ENCODE results near the gene ZNF770.

The ZNF770 gene, protein sequence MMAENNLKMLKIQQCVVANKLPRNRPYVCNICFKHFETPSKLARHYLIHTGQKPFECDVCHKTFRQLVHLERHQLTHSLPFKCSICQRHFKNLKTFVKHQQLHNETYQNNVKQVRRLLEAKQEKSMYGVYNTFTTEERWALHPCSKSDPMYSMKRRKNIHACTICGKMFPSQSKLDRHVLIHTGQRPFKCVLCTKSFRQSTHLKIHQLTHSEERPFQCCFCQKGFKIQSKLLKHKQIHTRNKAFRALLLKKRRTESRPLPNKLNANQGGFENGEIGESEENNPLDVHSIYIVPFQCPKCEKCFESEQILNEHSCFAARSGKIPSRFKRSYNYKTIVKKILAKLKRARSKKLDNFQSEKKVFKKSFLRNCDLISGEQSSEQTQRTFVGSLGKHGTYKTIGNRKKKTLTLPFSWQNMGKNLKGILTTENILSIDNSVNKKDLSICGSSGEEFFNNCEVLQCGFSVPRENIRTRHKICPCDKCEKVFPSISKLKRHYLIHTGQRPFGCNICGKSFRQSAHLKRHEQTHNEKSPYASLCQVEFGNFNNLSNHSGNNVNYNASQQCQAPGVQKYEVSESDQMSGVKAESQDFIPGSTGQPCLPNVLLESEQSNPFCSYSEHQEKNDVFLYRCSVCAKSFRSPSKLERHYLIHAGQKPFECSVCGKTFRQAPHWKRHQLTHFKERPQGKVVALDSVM

DNA sequence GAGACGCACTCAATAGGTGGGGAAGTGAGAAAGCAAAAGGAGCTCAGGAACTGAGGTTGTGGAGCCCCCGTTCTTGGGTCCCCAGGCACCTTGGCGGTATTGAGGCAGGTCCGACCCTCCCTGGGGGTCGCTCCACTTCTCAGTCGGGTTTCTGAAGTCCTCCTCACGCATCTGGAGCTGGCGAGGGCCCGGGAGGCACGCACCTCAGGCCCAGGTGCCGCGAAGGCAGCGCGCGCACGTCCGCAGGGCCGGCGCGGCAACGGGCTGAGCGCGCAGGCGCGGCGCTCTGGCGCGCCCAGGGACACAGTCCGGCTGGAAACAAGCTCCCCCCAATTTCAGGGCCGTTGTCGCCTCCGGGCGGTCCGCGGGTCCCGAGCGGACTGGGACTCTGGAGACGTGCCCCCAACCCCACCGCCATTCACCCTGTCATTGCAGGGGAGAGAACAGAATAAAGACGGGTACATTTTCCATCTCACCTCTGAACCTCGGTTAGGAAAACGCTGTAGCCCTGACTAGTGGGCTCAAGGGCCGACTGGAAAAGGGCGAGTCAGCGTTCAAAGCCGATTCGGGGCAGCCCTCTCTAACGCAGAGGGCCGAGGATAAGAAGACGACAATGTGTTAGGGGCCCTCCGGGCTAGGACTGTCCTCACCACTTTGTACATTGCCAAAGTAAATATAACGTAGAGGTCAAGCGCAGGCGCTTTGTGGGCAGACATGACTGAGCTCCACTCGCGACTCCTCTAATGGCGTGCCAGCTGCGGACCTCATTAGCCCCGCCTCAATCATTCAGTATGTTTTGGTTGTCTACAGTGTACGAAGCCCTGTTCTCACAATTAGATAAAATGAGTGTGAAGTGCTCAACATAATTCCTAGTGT, at the start of gene ZNF770:
ZNF770 (minus strand) TSS at position 261 of the 876 bp plus-strand sequence. CDS start 4,853 bp downstream, outside the sequence.
- peak; percentile 81 for DNase-seq

DNA sequence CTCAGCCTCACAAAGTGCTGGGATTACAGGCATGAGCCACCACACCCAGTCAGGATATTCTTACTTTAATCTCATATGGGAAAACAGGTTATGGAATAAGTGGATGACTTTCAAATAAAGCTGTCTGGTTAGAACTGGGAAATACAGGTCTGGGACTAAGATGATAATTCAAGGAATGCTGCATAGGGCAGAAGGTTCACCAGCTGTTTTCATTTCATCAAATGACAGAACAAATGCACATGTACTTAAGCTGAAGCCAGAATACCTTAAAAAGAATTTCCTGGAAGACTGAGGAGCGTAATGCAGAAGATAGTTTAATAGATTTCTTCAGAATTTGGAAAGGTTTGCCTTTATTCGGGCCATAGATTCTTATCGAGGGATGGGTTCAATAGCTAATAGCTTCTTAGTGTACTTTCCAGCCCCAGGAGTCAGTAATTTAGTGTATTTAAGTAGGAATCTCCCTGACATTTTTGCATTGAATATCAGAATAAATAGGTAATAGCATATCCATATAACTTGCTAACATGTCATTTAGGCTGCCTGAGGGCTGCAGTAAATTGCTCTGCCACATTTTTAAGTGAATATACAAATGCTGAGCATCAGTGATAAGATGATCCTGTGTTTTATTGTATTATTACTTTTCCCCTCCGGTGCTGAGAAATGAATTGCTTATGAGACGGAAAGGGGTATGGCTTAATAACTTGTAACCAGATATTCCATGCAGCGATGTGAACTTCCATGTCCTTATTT, 40.3 kb upstream of the ZNF770 start:
- no peak for DNase-seq

DNA sequence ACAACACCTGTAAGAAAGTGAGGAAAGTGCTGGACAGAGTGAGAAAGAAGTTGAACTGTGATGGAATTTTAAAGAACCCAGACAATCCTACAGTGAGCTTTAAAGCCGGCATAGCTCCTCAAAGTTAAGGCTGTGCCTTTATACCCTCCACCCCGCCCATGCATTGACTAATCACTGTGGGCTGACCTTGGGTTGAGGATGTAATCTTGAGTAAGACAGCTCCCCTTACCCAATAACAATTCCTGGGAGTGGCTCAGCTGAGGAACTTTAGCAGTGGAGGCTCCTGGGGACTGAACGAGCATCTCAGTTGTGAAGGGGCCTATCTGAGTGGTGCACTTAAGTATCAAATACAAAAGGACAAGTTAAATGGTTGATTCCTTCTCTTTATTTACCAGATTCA, 35.7 kb upstream of the ZNF770 start:
- DNase-seq = no peak

DNA sequence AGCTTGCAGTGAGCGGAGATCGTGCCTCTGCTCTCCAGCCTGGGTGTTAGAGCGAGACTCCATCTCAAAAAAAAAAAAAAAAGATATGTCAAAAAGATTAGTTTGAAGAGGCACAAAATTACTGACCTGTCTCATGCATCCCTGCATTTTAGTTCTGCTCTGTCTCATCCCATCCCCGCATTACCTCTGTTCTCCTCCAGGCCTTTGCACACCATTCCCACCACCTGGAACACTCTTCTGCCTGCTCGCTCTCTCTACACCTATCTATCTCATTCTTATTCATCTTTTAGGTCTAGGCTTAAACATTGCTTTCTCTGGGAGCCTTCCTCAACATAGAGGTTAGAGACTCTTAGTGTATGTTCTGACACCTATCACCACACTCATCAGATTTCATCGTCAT, 32.9 kb upstream of the ZNF770 start:
- DNase-seq = no peak

DNA sequence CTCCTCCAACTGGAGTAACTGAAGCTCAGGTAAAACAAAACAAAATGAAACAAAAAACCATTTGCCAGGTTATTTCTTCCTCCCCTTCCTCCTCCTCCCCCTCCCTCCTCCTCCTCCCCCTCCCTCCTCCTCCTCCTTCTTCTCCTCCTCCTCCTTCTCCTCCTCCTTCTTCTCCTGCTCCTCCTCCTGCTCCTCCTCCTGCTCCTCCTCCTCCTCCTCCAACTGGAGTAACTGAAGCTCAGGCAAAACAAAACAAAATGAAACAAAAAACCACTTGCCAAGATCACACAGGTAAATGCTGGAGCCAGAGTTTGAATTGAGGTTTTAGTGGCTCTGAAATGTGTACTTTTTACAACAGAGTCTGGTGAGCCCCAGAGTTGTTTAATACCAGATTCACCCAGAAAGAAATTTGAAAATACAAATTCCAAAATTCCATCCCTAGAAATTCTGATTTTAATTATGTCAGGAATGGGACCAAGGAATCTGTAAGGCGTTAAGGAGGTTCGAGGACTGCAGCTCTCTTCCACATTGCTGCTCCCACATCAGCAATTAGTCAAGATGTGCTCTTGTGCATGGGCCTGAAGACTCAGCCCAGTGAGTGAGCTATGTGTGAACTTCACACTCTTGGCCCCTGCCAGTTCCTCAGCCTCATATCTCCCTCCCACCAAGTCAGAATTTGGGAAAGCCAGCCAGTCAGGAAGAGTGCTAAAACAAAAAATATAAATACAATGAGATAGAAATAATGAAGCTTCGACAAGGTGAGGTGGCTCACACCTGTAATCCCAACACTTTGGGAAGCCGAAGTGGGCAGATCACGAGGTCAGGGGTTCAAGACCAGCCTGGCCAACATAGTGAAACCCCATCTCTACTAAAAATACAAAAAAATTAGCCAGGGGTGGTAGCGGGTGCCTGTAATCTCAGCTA, 31.6 kb upstream of the ZNF770 start:
- no peak for DNase-seq

DNA sequence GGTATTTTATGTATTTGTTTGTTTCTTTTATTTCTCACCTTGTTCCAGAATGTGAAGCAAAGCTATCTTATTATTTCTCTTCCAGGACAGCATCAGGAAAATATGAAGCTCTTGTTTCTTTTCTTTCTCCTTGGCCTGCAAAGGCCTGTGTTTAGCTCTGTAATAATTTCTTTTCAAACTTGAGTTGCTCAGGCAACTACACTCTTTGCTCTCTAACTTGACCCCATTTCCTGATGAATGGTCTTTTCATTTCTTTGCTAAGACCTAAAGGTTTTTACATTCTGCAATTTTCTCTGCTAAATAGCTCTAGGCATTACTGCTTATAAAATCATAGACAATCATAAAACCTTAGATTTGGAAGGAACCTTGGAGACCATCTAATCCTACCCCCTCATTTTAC, 26.2 kb upstream of the ZNF770 start:
- no peak for DNase-seq

DNA sequence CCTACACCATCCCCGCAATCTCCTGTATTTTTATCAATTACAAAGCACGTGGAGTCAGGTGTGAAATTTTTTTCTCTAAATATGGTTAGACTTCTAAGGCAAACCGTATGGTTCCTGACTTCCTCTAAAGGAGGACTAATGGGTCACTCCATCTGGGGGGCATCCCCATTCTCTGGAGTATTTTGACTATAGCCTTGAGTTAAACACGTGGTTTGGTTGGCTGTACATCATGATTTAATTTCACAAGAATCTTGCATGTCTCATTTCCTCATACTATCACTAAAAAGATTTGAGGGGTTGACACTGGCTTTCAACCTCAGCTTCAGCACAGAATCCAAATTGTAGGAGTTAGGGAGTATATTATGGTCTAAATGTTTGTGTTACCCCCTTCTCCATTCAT, 25.3 kb upstream of the ZNF770 start:
- no peak for DNase-seq

DNA sequence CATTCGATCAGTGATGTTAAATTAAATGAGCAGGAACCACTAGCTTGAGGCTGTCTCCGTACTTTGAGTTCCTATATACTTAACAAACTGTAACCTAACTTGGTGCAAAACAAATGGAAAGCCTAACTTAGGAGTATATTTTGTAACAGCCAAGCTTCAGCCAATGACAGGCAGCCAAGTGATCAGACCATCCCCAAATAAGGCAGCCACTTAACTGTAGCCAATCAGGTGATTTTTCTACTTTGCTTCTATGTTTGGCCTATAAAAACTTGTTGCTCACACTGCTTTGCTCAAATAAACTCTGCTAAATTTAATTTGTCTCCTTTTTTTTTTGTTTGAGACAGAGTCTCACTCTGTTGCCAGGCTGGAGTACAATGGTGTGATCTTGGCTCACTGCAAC, 19.3 kb upstream of the ZNF770 start:
- DNase-seq = no peak

DNA sequence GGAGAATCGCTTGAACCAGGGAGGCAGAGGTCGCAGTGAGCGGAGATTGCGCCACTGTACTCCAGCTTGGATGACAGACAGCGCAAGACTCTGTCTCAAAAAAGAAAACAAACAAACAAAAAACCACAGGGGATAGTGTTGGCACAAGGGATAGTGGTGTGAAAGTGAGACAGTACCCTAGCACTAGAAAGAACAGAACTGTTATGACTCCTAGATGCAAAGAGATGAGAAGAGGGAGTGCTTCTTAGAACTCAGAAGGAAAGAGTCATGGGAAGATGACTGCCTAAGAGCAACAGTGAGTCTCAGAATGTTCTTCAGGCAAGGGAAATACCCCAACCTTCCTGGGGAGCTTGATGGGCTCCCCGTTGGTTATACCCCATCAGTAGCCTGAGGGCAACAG, 17.8 kb upstream of the ZNF770 start:
- no peak for DNase-seq

DNA sequence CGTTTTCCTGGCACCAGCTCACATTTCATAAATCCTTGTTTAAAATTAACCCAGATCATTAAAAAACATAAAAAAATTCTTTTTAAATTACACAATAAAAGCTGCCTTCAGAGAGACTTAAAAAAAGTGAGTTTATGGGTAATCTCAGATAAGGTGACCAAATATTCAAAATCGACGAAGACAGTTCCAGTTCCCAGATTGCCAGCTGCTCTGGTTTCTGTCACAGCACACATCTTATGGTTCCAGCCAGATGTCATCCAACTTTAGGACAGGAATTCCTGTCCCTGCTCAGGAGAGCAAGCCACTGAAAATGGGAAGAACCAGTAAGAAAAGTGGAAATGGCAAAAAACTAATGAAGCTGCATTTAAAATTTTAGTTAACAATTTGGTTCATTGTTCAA, 15.8 kb upstream of the ZNF770 start:
- DNase-seq = no peak

DNA sequence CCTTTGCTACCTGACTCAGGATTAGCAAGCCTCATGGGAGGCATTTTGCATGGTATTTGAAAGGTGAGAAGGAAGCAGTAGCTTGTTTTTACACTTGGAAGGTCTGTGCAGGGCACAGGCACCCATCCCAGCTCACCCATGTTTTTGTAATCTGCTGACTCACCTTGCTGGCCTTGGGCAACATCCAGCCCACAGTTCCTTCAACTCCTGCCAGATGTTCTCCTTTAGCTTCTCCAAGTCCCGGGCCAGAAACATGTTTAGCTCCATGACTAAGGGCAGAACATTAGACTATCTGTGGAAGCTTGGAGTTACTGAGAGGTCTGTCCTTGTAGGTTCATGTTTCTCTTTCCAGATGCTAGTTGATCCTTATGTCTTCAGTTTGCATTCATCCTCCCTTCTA, 12.4 kb upstream of the ZNF770 start:
- no peak for DNase-seq

DNA sequence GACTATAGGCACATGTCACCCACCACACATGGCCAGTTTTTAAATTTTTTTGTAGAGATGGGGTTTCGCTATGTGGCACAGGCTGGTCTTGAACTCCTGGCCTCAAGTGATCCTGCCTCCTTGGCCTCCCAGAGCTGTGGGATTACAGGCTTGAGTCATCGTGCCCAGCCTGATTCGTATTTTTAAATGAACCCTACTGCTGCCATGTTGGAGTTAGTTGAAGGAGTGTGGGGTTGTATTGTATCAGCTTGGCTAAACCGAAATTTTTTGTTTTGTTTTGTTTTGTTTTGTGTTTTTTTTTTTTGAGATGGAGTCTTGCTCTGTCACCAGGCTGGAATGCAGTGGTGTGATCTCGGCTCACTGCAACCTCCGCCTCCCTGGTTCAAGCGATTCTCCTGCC, 11.8 kb upstream of the ZNF770 start:
- DNase-seq = no peak

DNA sequence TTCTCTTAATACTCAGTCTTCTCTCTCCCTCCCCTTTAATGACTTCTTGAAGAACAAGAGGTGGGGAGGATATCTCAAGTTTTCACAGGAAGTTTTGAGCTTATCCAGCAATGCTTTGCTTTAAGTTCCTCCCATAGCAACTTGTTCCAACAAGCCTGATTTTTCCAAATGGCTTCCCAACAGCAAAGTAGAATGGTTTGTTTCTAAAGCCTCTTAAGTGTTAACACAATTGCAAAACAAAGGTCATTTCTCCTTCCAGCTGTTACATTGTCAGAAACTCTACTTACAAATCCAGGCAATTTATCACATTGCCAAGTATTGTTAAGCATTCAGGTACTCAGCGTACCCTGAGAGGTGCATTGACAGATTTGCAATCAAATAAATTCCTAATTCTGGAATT, 6.8 kb upstream of the ZNF770 start:
- DNase-seq = no peak

DNA sequence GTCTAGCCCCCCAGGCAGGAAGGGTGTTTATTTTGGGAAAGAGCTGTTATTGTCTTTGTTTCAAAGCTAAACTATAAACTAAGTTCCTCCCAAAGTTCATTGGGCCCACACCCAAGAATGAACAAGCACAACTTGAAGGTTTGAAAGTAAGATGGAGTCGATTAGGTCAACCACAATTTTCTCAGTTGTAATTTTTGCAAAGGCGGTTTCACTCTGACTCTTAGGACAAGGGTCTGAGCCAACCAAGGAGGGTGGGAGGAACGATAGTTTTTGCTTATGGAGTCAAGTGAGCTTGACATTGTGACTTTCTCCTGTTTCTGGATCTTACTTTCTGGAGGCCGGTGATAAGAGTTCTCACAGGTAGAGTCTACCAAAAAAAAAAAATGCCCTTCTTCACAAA, 5.8 kb upstream of the ZNF770 start:
- peak; percentile 44 for DNase-seq

DNA sequence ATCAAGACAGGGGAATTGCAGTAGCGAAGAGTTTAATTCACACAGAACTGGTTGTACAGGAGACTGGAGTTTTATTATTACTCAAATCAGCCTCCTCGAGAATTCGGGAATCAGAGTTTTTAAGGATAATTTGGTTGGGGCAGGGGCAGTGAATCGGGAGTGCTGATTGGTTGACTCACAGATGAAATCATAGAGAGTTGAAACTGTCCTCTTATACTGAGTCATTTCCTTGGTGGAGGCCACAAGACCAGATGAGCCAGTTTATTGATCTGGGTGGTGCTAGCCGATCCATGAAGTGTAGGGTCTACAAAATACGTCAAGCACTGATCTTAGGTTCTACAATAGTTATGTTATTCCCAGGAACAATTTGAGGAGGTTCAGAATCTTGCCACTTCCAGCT, 5.3 kb upstream of the ZNF770 start:
- peak; percentile 15 for DNase-seq

DNA sequence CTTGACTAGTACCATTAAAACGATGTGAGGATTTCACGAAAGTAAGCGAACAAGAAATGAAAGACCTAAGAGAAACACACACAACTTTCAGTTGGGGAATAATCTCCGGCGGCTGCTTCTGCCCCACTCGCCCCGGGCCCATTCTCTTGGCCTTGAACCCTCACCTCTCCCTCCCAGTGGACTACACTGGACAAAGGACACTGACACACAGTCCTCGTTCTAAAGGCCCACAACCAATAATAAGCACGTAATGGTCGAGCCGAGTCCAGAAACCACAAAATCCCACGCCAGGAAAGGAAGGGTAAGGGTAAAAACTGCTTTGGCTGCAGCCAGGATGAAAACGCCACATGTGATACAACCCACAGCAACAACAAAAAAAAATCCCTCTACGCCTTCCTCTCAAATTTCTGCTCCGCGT, 469 bp downstream of the ZNF770 start:
- no peak for DNase-seq

DNA sequence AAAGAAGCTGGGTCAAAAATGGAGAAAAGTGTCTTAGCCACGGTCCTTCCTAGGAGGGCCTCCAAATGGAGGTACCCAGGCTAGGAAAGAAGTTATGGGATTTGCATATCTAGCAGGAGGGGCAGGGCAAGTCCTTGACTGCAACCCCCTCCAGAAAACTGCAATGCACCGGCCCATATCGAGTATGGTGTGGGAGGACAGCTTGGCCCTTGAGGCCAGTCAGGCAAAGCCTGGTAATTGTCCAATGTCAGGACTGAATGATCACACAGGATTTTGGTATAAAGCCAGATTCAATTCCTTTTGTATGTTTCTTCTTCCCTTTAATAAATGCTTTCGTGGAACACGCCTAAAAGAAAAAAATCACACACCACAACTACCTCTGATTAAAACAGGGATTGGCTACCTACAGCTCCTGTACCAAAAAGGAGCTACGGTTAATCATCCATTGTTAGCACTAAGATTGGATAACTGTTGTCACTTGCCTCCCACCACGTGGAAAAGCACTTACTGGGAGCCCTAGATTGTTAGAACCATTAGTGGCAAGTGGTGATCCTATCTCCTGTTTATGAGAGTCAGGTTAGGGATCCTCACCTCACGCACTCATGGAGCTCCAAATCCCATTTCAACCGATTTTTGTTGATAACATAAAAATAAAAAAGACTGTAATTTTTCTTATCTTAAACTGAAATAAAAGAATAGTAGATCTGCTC, 1.2 kb downstream of the ZNF770 start:
- DNase-seq = no peak

DNA sequence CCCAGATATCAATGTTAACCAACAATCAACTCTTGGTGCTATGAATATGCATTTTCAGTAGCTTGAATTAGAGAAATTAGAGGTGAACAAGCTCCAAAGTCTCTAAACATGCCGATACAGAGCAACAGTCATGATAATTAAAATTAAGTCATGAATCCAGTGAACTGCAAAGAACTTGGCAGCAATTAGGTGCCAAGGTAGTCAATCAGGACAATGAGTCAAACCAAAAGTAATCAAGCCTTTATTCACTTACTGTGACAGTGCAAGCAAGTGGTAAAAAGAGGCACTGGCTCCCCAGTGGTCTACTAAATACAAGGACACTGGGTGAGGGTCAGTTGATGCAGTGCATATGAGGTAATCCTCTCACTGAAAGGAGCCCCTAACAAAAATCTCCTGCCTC, 1.8 kb downstream of the ZNF770 start:
- DNase-seq = no peak

DNA sequence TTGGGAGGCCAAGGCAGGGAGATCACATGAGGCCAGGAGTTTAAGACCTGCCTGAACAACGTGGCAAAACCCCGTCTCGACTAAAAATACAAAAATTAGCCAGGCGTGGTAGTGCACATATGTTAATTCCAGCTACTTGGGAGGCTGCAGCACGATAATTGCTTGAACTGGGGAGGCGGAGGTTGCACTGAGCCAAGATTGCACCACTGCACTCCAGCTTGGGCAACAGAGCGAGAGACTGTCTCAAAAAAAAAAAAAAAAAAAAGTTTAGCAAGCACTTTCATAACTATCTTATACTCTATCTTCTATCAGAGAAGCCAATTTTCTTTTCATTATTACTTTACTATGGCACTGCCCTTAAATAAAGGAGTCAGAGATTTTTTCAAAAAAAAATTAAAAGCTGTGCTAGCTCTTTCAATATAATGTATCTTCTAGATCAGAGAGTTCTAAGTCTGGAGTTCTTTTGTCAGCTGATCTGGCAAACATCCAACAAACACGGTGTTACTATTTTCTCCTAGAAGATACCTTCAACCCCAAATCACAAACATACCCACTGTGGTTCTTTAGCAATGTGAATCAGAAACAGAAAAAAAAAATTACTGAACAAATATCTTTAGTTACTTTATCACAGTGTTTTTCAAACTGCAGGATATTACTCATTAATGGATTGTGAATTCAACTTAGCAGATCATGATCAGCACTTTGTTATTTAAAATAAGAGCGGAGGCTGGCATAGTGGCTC, 3.0 kb downstream of the ZNF770 start:
- DNase-seq = no peak

DNA sequence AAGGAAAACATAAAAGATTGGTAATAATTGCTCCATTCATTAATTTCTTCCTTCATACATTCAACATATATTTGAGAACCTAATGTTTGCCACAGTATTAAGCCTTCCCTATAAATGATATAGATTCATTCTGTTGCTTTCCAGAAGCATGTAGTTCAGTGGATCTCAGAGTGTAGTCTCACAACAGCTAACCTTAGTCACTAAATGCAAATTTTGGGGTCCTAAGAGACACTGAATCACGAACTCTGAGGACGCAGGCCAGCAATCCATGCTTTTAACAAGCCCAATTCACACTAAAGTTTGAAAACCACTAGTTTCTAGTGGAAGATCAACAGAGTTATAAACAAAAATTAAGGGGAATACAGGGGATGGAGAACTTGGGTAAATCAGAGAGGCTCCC, 11.3 kb downstream of the ZNF770 start:
- no peak for DNase-seq
